A549 (cell line): Measurements from ENCODE around the gene ACR. TPM values are rescaled to one million over a fixed set of nuclear protein-coding genes. Genes with fewer than 3 reads are reported as not detected.

Experiments
- ATAC-seq, 2 experiments: fragments of 200-7000 bp in 1 of 2; fragments of >200 bp in 1 of 2; cut with Nextera tagmentation in 1 of 2; cut with Tn5 transposase in 1 of 2; 3 replicates each; pipeline versions ENCODE4 v1.8.0 to v1.9.1; 2018 to 2020; ENCODE audit warnings: mild to moderate bottlenecking in 1 of 2, moderate library complexity in 1 of 2
- CTCF ChIA-PET: fragments of 300-600 bp; sonication (Branson Sonifier 250); formaldehyde crosslinking; extraction: SDS; loops from one replicate; lab custom pipeline; 2021; ENCODE audit warnings: antibody characterized with exemption, inconsistent platforms; lab: Yijun Ruan, JAX
- POLR2A ChIA-PET: fragments of 350-600 bp; formaldehyde crosslinking; extraction: SDS; loops from one replicate; lab custom pipeline; 2021; ENCODE audit warnings: antibody characterized with exemption, inconsistent platforms; lab: Yijun Ruan, JAX
- DNase-seq, 2 experiments: peaks; one replicate each; pipeline versions ENCODE4 v3.0.0 to v3.0.0-alpha.2; 2011 to 2016; ENCODE audit warnings: low read depth in 1 of 2, low spot score in 1 of 2
- FAIRE-seq: peaks from 2 replicates; lab custom pipeline; 2011; peaks lifted over from hg19 to GRCh38; lab: Jason Lieb, UNC
- H3K27ac ChIP-seq, 2 experiments: fragments of >200 bp; sonication (Bioruptor Twin); formaldehyde crosslinking; 3 replicates each; pipeline ENCODE4 v1.5.1; 2016 to 2017
- H3K4me1 ChIP-seq: fragments of >200 bp; sonication (Bioruptor Twin); formaldehyde crosslinking; 3 replicates; pipeline ENCODE4 v1.6.1; 2016
- H3K4me2 ChIP-seq: fragments of >200 bp; sonication (Bioruptor Twin); formaldehyde crosslinking; 3 replicates; pipeline ENCODE4 v1.6.1; 2016
- H3K4me3 ChIP-seq: fragments of >200 bp; sonication (Bioruptor Twin); formaldehyde crosslinking; 3 replicates; pipeline ENCODE4 v1.5.1; 2016
- H3K9me3 ChIP-seq: fragments of >200 bp; sonication (Bioruptor Twin); formaldehyde crosslinking; 3 replicates; pipeline ENCODE4 v1.6.1; 2016
- BHLHE40 ChIP-seq: IDR thresholded peaks from 2 replicates; pipeline ENCODE4 v1.6.1; 2012; ENCODE audit warnings: low read depth, low read length, inconsistent platforms
- CBX2 ChIP-seq: fragments of 200-600 bp; sonication (generic); IDR thresholded peaks from 2 replicates; pipeline ENCODE4 v1.6.1; 2016; ENCODE audit warnings: low read depth, mild to moderate bottlenecking, borderline replicate concordance
- CBX8 ChIP-seq: fragments of 200-600 bp; sonication (generic); IDR thresholded peaks from 2 replicates; pipeline ENCODE4 v1.6.1; 2016
- CTCF ChIP-seq: fragments of >200 bp; sonication (Bioruptor Twin); formaldehyde crosslinking; IDR thresholded peaks from 3 replicates; pipeline ENCODE4 v1.5.1; 2016
- EP300 ChIP-seq, 2 experiments: fragments of >200 bp; sonication (Bioruptor Twin); formaldehyde crosslinking; IDR thresholded peaks; 2 replicates in 1 of 2; 3 replicates in 1 of 2; pipeline ENCODE4 v1.6.1; 2016 to 2017
- FOSB ChIP-seq: fragments of 250-450 bp; sonication (Bioruptor Pico); IDR thresholded peaks from 2 replicates; pipeline ENCODE4 v1.5.0; 2020; ENCODE audit warnings: mild to moderate bottlenecking, moderate library complexity
- FOSL2 ChIP-seq, 2 experiments: fragments of 450-650 bp in 1 of 2; fragments of >200 bp in 1 of 2; sonication (Bioruptor Twin) in 1 of 2; formaldehyde crosslinking; IDR thresholded peaks; 2 replicates each; pipeline versions ENCODE4 v1.5.0 to v1.6.1; 2016 to 2020; ENCODE audit warnings: mild to moderate bottlenecking in 1 of 2, moderate library complexity in 1 of 2
- FOXS1 ChIP-seq: fragments of 250-450 bp; sonication (Bioruptor Pico); IDR thresholded peaks from 2 replicates; pipeline ENCODE4 v1.5.0; 2020; ENCODE audit warnings: mild to moderate bottlenecking, moderate library complexity
- GATA3 ChIP-seq: IDR thresholded peaks from 2 replicates; pipeline ENCODE4 v1.6.1; 2012; ENCODE audit warnings: borderline replicate concordance
- HOXA7 ChIP-seq: fragments of 250-450 bp; sonication (Bioruptor Pico); IDR thresholded peaks from 2 replicates; pipeline ENCODE4 v1.5.0; 2020; ENCODE audit warnings: mild to moderate bottlenecking, moderate library complexity
- HOXB13 ChIP-seq: fragments of 250-450 bp; sonication (Bioruptor Pico); IDR thresholded peaks from 2 replicates; pipeline ENCODE4 v1.5.0; 2020; ENCODE audit warnings: low read depth, mild to moderate bottlenecking, moderate library complexity
- HOXB5 ChIP-seq: fragments of 250-450 bp; sonication (Bioruptor Pico); IDR thresholded peaks from 2 replicates; pipeline ENCODE4 v1.5.0; 2020; ENCODE audit warnings: mild to moderate bottlenecking, moderate library complexity
- KDM1A ChIP-seq: fragments of 200-600 bp; sonication (generic); IDR thresholded peaks from 2 replicates; pipeline ENCODE4 v1.6.1; 2016; ENCODE audit warnings: low read depth, mild to moderate bottlenecking
- MAZ ChIP-seq: fragments of 150-350 bp; IDR thresholded peaks from 2 replicates; pipeline ENCODE4 v1.6.1; 2014; ENCODE audit warnings: antibody characterized with exemption, low read depth, low read length, borderline replicate concordance
- MYC ChIP-seq: IDR thresholded peaks from 2 replicates; pipeline ENCODE4 v1.6.1; 2012; ENCODE audit warnings: mild to moderate bottlenecking, inconsistent platforms, low read length, improper control_type of control experiment, borderline replicate concordance
- NFE2L2 ChIP-seq: fragments of 150-350 bp; conservative IDR thresholded peaks from 2 replicates; pipeline ENCODE4 v1.6.1; 2014; ENCODE audit warnings: low read length
- PHF8 ChIP-seq: fragments of 200-600 bp; sonication (generic); IDR thresholded peaks from 2 replicates; pipeline ENCODE4 v1.6.1; 2016; ENCODE audit warnings: low read depth, mild to moderate bottlenecking, antibody characterized with exemption, moderate library complexity, borderline replicate concordance
- POLR2A ChIP-seq: IDR thresholded peaks from 2 replicates; pipeline ENCODE4 v1.6.1; 2012; ENCODE audit warnings: mild to moderate bottlenecking, low read length
- POLR2AphosphoS2 ChIP-seq: conservative IDR thresholded peaks from 2 replicates; pipeline ENCODE4 v1.6.1; 2012; ENCODE audit warnings: low read length, improper control_type of control experiment, inconsistent platforms
- REST ChIP-seq: fragments of 200-600 bp; sonication (generic); IDR thresholded peaks from 2 replicates; pipeline ENCODE4 v1.6.1; 2016; ENCODE audit warnings: antibody characterized with exemption, mild to moderate bottlenecking, moderate library complexity
- RNF2 ChIP-seq: fragments of 200-600 bp; sonication (generic); IDR thresholded peaks from 2 replicates; pipeline ENCODE4 v1.6.1; 2016; ENCODE audit warnings: low read depth, mild to moderate bottlenecking, antibody characterized with exemption, moderate library complexity, borderline replicate concordance
- SREBF2 ChIP-seq: fragments of 450-650 bp; IDR thresholded peaks from 2 replicates; pipeline ENCODE4 v1.6.1; 2014; ENCODE audit warnings: mild to moderate bottlenecking, moderate library complexity
- USF2 ChIP-seq: fragments of 450-650 bp; IDR thresholded peaks from 2 replicates; pipeline ENCODE4 v1.6.1; 2014; ENCODE audit warnings: antibody characterized with exemption
- ZSCAN20 ChIP-seq: fragments of 250-450 bp; sonication (Bioruptor Pico); IDR thresholded peaks from 2 replicates; pipeline ENCODE4 v1.8.0; 2022; ENCODE audit warnings: mild to moderate bottlenecking, moderate library complexity
- WGBS: methylation state at CpG from one replicate; pipeline ENCODE4 v1.1.6; 2017; ENCODE audit errors: missing lambda C conversion rate; 5-methylcytosine and 5-hydroxymethylcytosine counted together
- polyA plus RNA-seq, 4 experiments: library from polyadenylated mRNA; depleted of rRNA in 3 of 4; stranded (reverse); fragments of >200 nt; fragmentation: RNase III in 1 of 4; extraction: RNeasy Plus Mini Kit Qiagen cat#74134 plus additional on column Dnase treatment in 1 of 4; gene quantifications; 2 replicates in 3 of 4; 3 replicates in 1 of 4; pipeline ENCODE4 v1.2.3, GENCODE V29; 2011 to 2017

Gene ACR
- polyA plus RNA-seq, 2 of the 4 experiments (the other 2 are of a cell fraction) = not detected

- H3K27ac ChIP-seq = no peak overlapping the region
- WGBS = 84% methylated on average over 20 of the region's 20 CpGs
- TF ChIP-seq POLR2A = no peak
- no peak for TF ChIP-seq PHF8
- TF ChIP-seq MAZ = no peak
- TF ChIP-seq CBX8 = no peak
- TF ChIP-seq REST = no peak
- TF ChIP-seq NFE2L2 = no peak
- no peak for TF ChIP-seq KDM1A
- no peak for TF ChIP-seq GATA3
- no peak for TF ChIP-seq USF2
- TF ChIP-seq CTCF = no peak
- no peak for TF ChIP-seq HOXB13 (CRISPR knock-in tag)
- no peak for TF ChIP-seq EP300 (IDR thresholded peaks at IDR 0.05)
- TF ChIP-seq SREBF2 = no peak
- CTCF ChIA-PET = interaction anchor here (0.6 to 1.4 kb wide), 4 partner anchors 9 to 177 kb away, joined by 3 read pairs; no protein-coding TSS in a partner anchor
- no peak overlapping the region for H3K4me3 ChIP-seq
- no peak for FAIRE-seq
- ATAC-seq = no peak
- no peak for DNase-seq
- 0 out of 3 replicates have a peak, but pooled peaks cover under 1% of the 10 kb centered on the region for H3K4me1 ChIP-seq
- POLR2A ChIA-PET = no interaction called here
- no peaks in the 10 kb centered on the region for H3K9me3 ChIP-seq
- H3K4me2 ChIP-seq = no peak overlapping the region
Observed at GRCh38 chr22:50702821-50703725, 34.9 kb upstream of the ACR start.

GRCh38 chr22:50703726-50704509 lies 34.1 kb upstream of the ACR start:
- Histone ChIP-seq H3K4me3 (no peak overlapping the region), H3K27ac (no peak overlapping the region), H3K4me2 (no peak overlapping the region), H3K4me1 (no peaks in the 10 kb centered on the region), H3K9me3 (no peaks in the 10 kb centered on the region)
- ChIA-PET CTCF (interaction anchor here (1.0 to 1.2 kb wide), 2 partner anchors 29 to 178 kb away, joined by 3 read pairs; no protein-coding TSS in a partner anchor), POLR2A (no interaction called here)
- no peak for FAIRE-seq
- DNase-seq = no peak
- WGBS = 91% methylated on average over 32 of the region's 36 CpGs
- ATAC-seq = no peak
- no peak for TF ChIP-seq BHLHE40
- no peak for TF ChIP-seq PHF8
- TF ChIP-seq CBX2 = no peak
- TF ChIP-seq POLR2AphosphoS2 = no peak
- TF ChIP-seq FOSL2 (IDR thresholded peaks at IDR 0.05) = no peak
- no peak for TF ChIP-seq FOSL2 (CRISPR knock-in tag; IDR thresholded peaks at IDR 0.05)
- no peak for TF ChIP-seq POLR2A
- no peak for TF ChIP-seq FOXS1
- no peak for TF ChIP-seq MYC
- TF ChIP-seq ZSCAN20 (CRISPR knock-in tag) = no peak
- TF ChIP-seq FOSB = no peak
- TF ChIP-seq MAZ = no peak
- TF ChIP-seq HOXB5 (CRISPR knock-in tag) = no peak
- TF ChIP-seq REST = no peak
- no peak for TF ChIP-seq KDM1A
- no peak for TF ChIP-seq HOXA7 (CRISPR knock-in tag)
- TF ChIP-seq RNF2 = no peak
